GM12864 (cell line): ENCODE measurements around the gene WNT10A.

Source experiments
- DNase-seq: peaks from one replicate; pipeline ENCODE4 v3.0.0-alpha.2; 2011; ENCODE audit warnings: low read depth
- H3K4me3 ChIP-seq: 2 replicates; pipeline ENCODE4 v1.5.1; 2011; ENCODE audit warnings: mild to moderate bottlenecking, low read depth, low read length, control low read depth
- CTCF ChIP-seq: IDR thresholded peaks from 2 replicates; pipeline ENCODE4 v1.5.1; 2011; ENCODE audit warnings: low read depth, mild to moderate bottlenecking, moderate library complexity, low read length, control low read depth, inconsistent platforms; ENCODE audit errors: missing control alignments

Gene WNT10A

GRCh38 chr2:218861645-218862318 is 18.9 kb upstream of the WNT10A start:
- DNase-seq = no peak
- H3K4me3 ChIP-seq = no peak overlapping the region
- no peak for TF ChIP-seq CTCF

- TF ChIP-seq CTCF = no peak
- no peak for DNase-seq
- H3K4me3 ChIP-seq = no peak overlapping the region
Observed at GRCh38 chr2:218863021-218863520, 17.6 kb upstream of the WNT10A start.

- H3K4me3 ChIP-seq = no peak overlapping the region
- no peak for TF ChIP-seq CTCF
- DNase-seq = no peak
Observed at GRCh38 chr2:218865396-218865795, 15.3 kb upstream of the WNT10A start.

- DNase-seq = no peak
- H3K4me3 ChIP-seq = no peak overlapping the region
- TF ChIP-seq CTCF = peak; percentile 3
Observed at GRCh38 chr2:218865999-218866398, 14.7 kb upstream of the WNT10A start.

GRCh38 chr2:218867900-218868299 is 12.8 kb upstream of the WNT10A start:
- TF ChIP-seq CTCF = no peak
- no peak for DNase-seq
- H3K4me3 ChIP-seq = no peak overlapping the region

- no peak for TF ChIP-seq CTCF
Observed at GRCh38 chr2:218869064-218869463, 11.6 kb upstream of the WNT10A start.

GRCh38 chr2:218870984-218871344 is 9.7 kb upstream of the WNT10A start:
- DNase-seq = no peak
- no peak for TF ChIP-seq CTCF
- H3K4me3 ChIP-seq = no peak overlapping the region

More at GRCh38 chr2:218869064-218869463, 11.6 kb upstream of the WNT10A start:
- DNase-seq = no peak
- H3K4me3 ChIP-seq = no peak overlapping the region
